Peyer's patch (tissue), 4 donors: ENCODE measurements around the gene DNAI1.

ENCODE experiments used
- POLR2A ChIP-seq, 2 donors: fragments of 450-650 bp; IDR thresholded peaks; one replicate each; pipeline ENCODE4 v1.5.1; 2017; ENCODE audit warnings: antibody characterized with exemption in 2 of 2, mild to moderate bottlenecking in 2 of 2, moderate library complexity in 2 of 2
- TF ChIP-seq, protein P1 (sequence below), 6 experiments: fragments of 450-650 bp in 4 of 6; fragments of 200-600 bp in 2 of 6; sonication (generic) in 1 of 6; IDR thresholded peaks; one replicate each; pipeline ENCODE4 v1.5.1; 2017 to 2019; ENCODE audit warnings: antibody characterized with exemption in 6 of 6, mild to moderate bottlenecking in 3 of 6, moderate library complexity in 1 of 6

- TF ChIP-seq POLR2A (IDR thresholded peaks at IDR 0.05) = no peak
- TF ChIP-seq, protein P1, sequence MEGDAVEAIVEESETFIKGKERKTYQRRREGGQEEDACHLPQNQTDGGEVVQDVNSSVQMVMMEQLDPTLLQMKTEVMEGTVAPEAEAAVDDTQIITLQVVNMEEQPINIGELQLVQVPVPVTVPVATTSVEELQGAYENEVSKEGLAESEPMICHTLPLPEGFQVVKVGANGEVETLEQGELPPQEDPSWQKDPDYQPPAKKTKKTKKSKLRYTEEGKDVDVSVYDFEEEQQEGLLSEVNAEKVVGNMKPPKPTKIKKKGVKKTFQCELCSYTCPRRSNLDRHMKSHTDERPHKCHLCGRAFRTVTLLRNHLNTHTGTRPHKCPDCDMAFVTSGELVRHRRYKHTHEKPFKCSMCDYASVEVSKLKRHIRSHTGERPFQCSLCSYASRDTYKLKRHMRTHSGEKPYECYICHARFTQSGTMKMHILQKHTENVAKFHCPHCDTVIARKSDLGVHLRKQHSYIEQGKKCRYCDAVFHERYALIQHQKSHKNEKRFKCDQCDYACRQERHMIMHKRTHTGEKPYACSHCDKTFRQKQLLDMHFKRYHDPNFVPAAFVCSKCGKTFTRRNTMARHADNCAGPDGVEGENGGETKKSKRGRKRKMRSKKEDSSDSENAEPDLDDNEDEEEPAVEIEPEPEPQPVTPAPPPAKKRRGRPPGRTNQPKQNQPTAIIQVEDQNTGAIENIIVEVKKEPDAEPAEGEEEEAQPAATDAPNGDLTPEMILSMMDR (IDR thresholded peaks at IDR 0.05) = no peak
These were observed 46.9 kb downstream of the DNAI1 start for GRCh38 chr9:34505370-34506120.
